ENCODE data around the gene YKT6.
"Not testable (repeated sequence)": the region's sequence is repeated elsewhere in the genome, so short reads cannot be mapped to it uniquely, and the experiment has no call there.

Gene YKT6

GRCh38 chr7:44162179-44162578 is 38.6 kb upstream of the YKT6 start:
- Histone ChIP-seq H3K27me3 (ENCODE audit: control insufficient read depth, insufficient read depth, low read length) (no peaks in the 10 kb centered on the region), H3K27ac (no peak overlapping the region), H3K4me1 (no peaks in the 10 kb centered on the region), H3K4me2 (ENCODE audit: low read length) (no peak overlapping the region), H3K36me3 (ENCODE audit: control insufficient read depth, insufficient read depth, low read length) (no peaks in the 10 kb centered on the region), H3K9ac (no peak overlapping the region), H2AFZ (no peak overlapping the region), H3K79me2 (no peaks in the 10 kb centered on the region), H3K9me3 (ENCODE audit: control insufficient read depth, low read length) (no peaks in the 10 kb centered on the region), H3K4me3 (ENCODE audit: low read depth, low read length) (no peak overlapping the region)
- TF ChIP-seq, protein P1, sequence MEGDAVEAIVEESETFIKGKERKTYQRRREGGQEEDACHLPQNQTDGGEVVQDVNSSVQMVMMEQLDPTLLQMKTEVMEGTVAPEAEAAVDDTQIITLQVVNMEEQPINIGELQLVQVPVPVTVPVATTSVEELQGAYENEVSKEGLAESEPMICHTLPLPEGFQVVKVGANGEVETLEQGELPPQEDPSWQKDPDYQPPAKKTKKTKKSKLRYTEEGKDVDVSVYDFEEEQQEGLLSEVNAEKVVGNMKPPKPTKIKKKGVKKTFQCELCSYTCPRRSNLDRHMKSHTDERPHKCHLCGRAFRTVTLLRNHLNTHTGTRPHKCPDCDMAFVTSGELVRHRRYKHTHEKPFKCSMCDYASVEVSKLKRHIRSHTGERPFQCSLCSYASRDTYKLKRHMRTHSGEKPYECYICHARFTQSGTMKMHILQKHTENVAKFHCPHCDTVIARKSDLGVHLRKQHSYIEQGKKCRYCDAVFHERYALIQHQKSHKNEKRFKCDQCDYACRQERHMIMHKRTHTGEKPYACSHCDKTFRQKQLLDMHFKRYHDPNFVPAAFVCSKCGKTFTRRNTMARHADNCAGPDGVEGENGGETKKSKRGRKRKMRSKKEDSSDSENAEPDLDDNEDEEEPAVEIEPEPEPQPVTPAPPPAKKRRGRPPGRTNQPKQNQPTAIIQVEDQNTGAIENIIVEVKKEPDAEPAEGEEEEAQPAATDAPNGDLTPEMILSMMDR (IDR thresholded peaks at IDR 0.05): no peak

GRCh38 chr7:44162785-44163395 is 37.9 kb upstream of the YKT6 start:
- Histone ChIP-seq H3K79me2 (no peaks in the 10 kb centered on the region), H3K4me1 (no peaks in the 10 kb centered on the region), H3K9ac (no peak overlapping the region), H3K36me3 (ENCODE audit: control insufficient read depth, insufficient read depth, low read length) (no peaks in the 10 kb centered on the region), H3K27me3 (ENCODE audit: control insufficient read depth, insufficient read depth, low read length) (no peaks in the 10 kb centered on the region), H2AFZ (no peak overlapping the region), H3K4me2 (ENCODE audit: low read length) (no peak overlapping the region), H3K4me3 (ENCODE audit: low read depth, low read length) (no peak overlapping the region), H3K9me3 (ENCODE audit: control insufficient read depth, low read length) (no peaks in the 10 kb centered on the region), H3K27ac (no peak overlapping the region)
- TF ChIP-seq, protein P1 (IDR thresholded peaks at IDR 0.05): no peak

GRCh38 chr7:44163591-44163990 is 37.2 kb upstream of the YKT6 start:
- H3K4me3 ChIP-seq (ENCODE audit: low read depth, low read length): no peak overlapping the region

DNA sequence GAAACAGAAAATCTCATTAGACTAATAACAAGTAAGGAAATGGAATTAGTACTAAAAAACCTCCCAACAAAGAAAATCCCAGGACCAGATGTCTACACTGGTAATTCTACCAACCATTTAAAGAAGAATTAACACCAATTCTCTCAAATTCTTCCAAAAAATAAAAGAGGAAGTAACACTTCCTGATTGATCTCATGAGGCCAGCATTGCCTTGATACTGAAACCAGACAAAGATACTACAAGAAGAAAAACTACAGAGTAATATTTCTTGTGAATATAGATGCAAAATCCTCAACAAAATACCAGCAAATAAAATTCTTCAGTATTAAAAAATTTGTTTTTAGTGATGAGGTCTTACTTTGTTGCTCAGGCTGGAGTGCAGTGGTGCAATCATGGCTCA is 32.9 kb upstream of the YKT6 start:
- no peaks in the 10 kb centered on the region for H3K4me1 ChIP-seq
- H3K4me2 ChIP-seq (ENCODE audit: low read length): no peak overlapping the region
- H3K9ac ChIP-seq: no peak overlapping the region
- H3K27ac ChIP-seq: no peak overlapping the region
- no peaks in the 10 kb centered on the region for H3K9me3 ChIP-seq (ENCODE audit: control insufficient read depth, low read length)
- no peak overlapping the region for H2AFZ ChIP-seq
- H3K36me3 ChIP-seq (ENCODE audit: control insufficient read depth, insufficient read depth, low read length): no peaks in the 10 kb centered on the region
- TF ChIP-seq, protein P1 (IDR thresholded peaks at IDR 0.05): no peak
- H3K79me2 ChIP-seq: no peaks in the 10 kb centered on the region
- H3K27me3 ChIP-seq (ENCODE audit: control insufficient read depth, insufficient read depth, low read length): no peaks in the 10 kb centered on the region
- H3K4me3 ChIP-seq (ENCODE audit: low read depth, low read length): no peak overlapping the region

More at GRCh38 chr7:44163591-44163990, 37.2 kb upstream of the YKT6 start:
- TF ChIP-seq, protein P1 (IDR thresholded peaks at IDR 0.05): no peak
- Histone ChIP-seq H3K4me2 (ENCODE audit: low read length) (no peak overlapping the region), H2AFZ (no peak overlapping the region), H3K4me1 (no peaks in the 10 kb centered on the region), H3K9me3 (ENCODE audit: control insufficient read depth, low read length) (no peaks in the 10 kb centered on the region), H3K36me3 (ENCODE audit: control insufficient read depth, insufficient read depth, low read length) (no peaks in the 10 kb centered on the region), H3K27me3 (ENCODE audit: control insufficient read depth, insufficient read depth, low read length) (no peaks in the 10 kb centered on the region), H3K27ac (no peak overlapping the region), H3K9ac (no peak overlapping the region), H3K79me2 (no peaks in the 10 kb centered on the region)

- H3K9me3 ChIP-seq (ENCODE audit: control insufficient read depth, low read length); H3K4me1 ChIP-seq; H2AFZ ChIP-seq; H3K4me3 ChIP-seq (ENCODE audit: low read depth, low read length); H3K27ac ChIP-seq; H3K9ac ChIP-seq; H3K79me2 ChIP-seq; H3K4me2 ChIP-seq (ENCODE audit: low read length); H3K27me3 ChIP-seq (ENCODE audit: control insufficient read depth, insufficient read depth, low read length); H3K36me3 ChIP-seq (ENCODE audit: control insufficient read depth, insufficient read depth, low read length): not testable (repeated sequence)
Measured at GRCh38 chr7:44171901-44172300, 28.9 kb upstream of the YKT6 start.
